Peyer's patch (tissue), 4 donors: Measurements from ENCODE around the gene IL3. TPM values are rescaled to one million over a fixed set of nuclear protein-coding genes. Genes with fewer than 3 reads are reported as not detected.

Source experiments
- DNase-seq, 3 donors: peaks; one replicate each; pipeline ENCODE4 v3.0.0-alpha.2; 2017 to 2019
- H3K27ac ChIP-seq, 4 donors: fragments of 200-600 bp; sonication (generic); one replicate each; pipeline ENCODE4 v1.5.1; 2016 to 2019
- H3K27me3 ChIP-seq, 2 donors: fragments of 200-600 bp; sonication (generic); one replicate each; pipeline ENCODE4 v1.5.1; 2019
- H3K36me3 ChIP-seq, 3 donors: fragments of 200-600 bp; sonication (generic); one replicate each; pipeline ENCODE4 v1.5.1; 2016 to 2019
- H3K4me1 ChIP-seq, 4 donors: fragments of 200-600 bp; sonication (generic); one replicate each; pipeline ENCODE4 v1.5.1; 2016 to 2019
- H3K4me3 ChIP-seq, 4 donors: fragments of 200-600 bp; sonication (generic); 1 replicate in 3 of 4; 2 replicates in 1 of 4; pipeline ENCODE4 v1.5.1; 2016 to 2019; ENCODE audit warnings: mild to moderate bottlenecking in 1 of 4
- H3K9me3 ChIP-seq, 4 donors: fragments of 200-600 bp; sonication (generic); one replicate each; pipeline ENCODE4 v1.5.1; 2016 to 2019; ENCODE audit warnings: mild to moderate bottlenecking in 1 of 4
- POLR2A ChIP-seq, 2 donors: fragments of 450-650 bp; IDR thresholded peaks; one replicate each; pipeline ENCODE4 v1.5.1; 2017; ENCODE audit warnings: antibody characterized with exemption in 2 of 2, mild to moderate bottlenecking in 2 of 2, moderate library complexity in 2 of 2
- total RNA-seq, 4 donors: library from RNA; depleted of rRNA; stranded (reverse); fragments of >200 nt; gene quantifications; one replicate each; pipeline ENCODE4 v1.1.0, GENCODE V29; 2016
- TF ChIP-seq, protein P1 (sequence below), 6 experiments: fragments of 450-650 bp in 4 of 6; fragments of 200-600 bp in 2 of 6; sonication (generic) in 1 of 6; IDR thresholded peaks; one replicate each; pipeline ENCODE4 v1.5.1; 2017 to 2019; ENCODE audit warnings: antibody characterized with exemption in 6 of 6, mild to moderate bottlenecking in 3 of 6, moderate library complexity in 1 of 6

Gene IL3
- total RNA-seq, 4 donors from 2014 or later: not detected

- H3K9me3 ChIP-seq: no peaks in the 10 kb centered on the region
These were observed 5.0 kb downstream of the IL3 start for GRCh38 chr5:132065351-132065937.

GRCh38 chr5:132065951-132066701 is 5.7 kb downstream of the IL3 start:
- TF ChIP-seq, protein P1, sequence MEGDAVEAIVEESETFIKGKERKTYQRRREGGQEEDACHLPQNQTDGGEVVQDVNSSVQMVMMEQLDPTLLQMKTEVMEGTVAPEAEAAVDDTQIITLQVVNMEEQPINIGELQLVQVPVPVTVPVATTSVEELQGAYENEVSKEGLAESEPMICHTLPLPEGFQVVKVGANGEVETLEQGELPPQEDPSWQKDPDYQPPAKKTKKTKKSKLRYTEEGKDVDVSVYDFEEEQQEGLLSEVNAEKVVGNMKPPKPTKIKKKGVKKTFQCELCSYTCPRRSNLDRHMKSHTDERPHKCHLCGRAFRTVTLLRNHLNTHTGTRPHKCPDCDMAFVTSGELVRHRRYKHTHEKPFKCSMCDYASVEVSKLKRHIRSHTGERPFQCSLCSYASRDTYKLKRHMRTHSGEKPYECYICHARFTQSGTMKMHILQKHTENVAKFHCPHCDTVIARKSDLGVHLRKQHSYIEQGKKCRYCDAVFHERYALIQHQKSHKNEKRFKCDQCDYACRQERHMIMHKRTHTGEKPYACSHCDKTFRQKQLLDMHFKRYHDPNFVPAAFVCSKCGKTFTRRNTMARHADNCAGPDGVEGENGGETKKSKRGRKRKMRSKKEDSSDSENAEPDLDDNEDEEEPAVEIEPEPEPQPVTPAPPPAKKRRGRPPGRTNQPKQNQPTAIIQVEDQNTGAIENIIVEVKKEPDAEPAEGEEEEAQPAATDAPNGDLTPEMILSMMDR (IDR thresholded peaks at IDR 0.05): no peak
- TF ChIP-seq POLR2A (IDR thresholded peaks at IDR 0.05): no peak
- no peaks in the 10 kb centered on the region for H3K4me1 ChIP-seq
- no peak overlapping the region for H3K27ac ChIP-seq
- H3K36me3 ChIP-seq: no peaks in the 10 kb centered on the region
- no peaks in the 10 kb centered on the region for H3K27me3 ChIP-seq
- H3K4me3 ChIP-seq: no peak overlapping the region
- no peaks in the 10 kb centered on the region for H3K9me3 ChIP-seq
- DNase-seq: peak in 1 of 3 donors; percentile 44

More at GRCh38 chr5:132065351-132065937, 5.0 kb downstream of the IL3 start:
- no peaks in the 10 kb centered on the region for H3K36me3 ChIP-seq
- no peaks in the 10 kb centered on the region for H3K27me3 ChIP-seq
- no peak for TF ChIP-seq POLR2A (IDR thresholded peaks at IDR 0.05)
- TF ChIP-seq, protein P1 (IDR thresholded peaks at IDR 0.05): peak in 4 of 6 experiments; percentile 44 to 47 (median 44)
- H3K4me1 ChIP-seq: no peaks in the 10 kb centered on the region
- peak; percentile 57 to 78 (median 64) for DNase-seq
- H3K4me3 ChIP-seq: no peak overlapping the region
- H3K27ac ChIP-seq: no peak overlapping the region

DNA sequence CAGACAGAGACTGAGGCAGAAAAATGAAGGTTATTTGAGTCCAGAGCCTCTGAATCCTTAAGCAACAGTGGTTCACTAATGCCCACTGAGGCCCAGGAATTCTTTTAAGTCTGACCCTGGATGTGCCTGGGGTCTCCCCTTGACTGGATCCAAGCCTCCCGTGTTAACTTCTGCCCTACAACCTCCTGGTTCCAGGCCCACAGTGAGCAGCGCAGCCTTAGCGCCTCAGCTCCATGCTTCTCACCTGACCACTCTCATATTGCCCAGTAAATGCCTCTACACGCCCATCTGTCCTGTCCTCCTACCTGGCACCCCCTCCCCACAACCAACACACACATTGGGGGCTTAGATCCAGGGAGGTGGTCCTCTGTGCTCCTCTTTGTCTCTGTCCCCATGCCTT is 6.4 kb downstream of the IL3 start:
- DNase-seq: no peak
- H3K27ac ChIP-seq: no peak overlapping the region
- TF ChIP-seq, protein P1 (IDR thresholded peaks at IDR 0.05): no peak
- TF ChIP-seq POLR2A (IDR thresholded peaks at IDR 0.05): no peak
- no peaks in the 10 kb centered on the region for H3K27me3 ChIP-seq
- H3K9me3 ChIP-seq: no peaks in the 10 kb centered on the region
- no peaks in the 10 kb centered on the region for H3K36me3 ChIP-seq
- no peak overlapping the region for H3K4me3 ChIP-seq
- no peaks in the 10 kb centered on the region for H3K4me1 ChIP-seq

GRCh38 chr5:132067451-132067850 is 7.0 kb downstream of the IL3 start:
- Histone ChIP-seq H3K27ac (no peak overlapping the region), H3K27me3 (no peaks in the 10 kb centered on the region), H3K4me1 (no peaks in the 10 kb centered on the region), H3K9me3 (no peaks in the 10 kb centered on the region), H3K4me3 (no peak overlapping the region), H3K36me3 (no peaks in the 10 kb centered on the region)
- DNase-seq: no peak
- TF ChIP-seq POLR2A (IDR thresholded peaks at IDR 0.05): no peak
- TF ChIP-seq, protein P1 (IDR thresholded peaks at IDR 0.05): no peak

- Histone ChIP-seq H3K27me3 (no peaks in the 10 kb centered on the region), H3K9me3 (no peaks in the 10 kb centered on the region), H3K4me3 (no peak overlapping the region), H3K4me1 (no peaks in the 10 kb centered on the region), H3K27ac (no peak overlapping the region), H3K36me3 (no peaks in the 10 kb centered on the region)
- DNase-seq: peak in 1 of 3 donors; percentile 31
- TF ChIP-seq POLR2A (IDR thresholded peaks at IDR 0.05): no peak
- TF ChIP-seq, protein P1 (IDR thresholded peaks at IDR 0.05): no peak
These were observed 7.7 kb downstream of the IL3 start for GRCh38 chr5:132067941-132068808.
